Mucosa of descending colon (tissue), 3 donors: Measurements from ENCODE around the gene SATB1. TPM values are rescaled to one million over a fixed set of nuclear protein-coding genes. Genes with fewer than 3 reads are reported as not detected.

ENCODE experiments used
- ATAC-seq: fragments of 200-7000 bp; cut with Tn5 transposase; one replicate; pipeline ENCODE4 v1.9.1; 2020; ENCODE audit warnings: mild to moderate bottlenecking, moderate library complexity
- DNase-seq, 3 donors: peaks; one replicate each; pipeline ENCODE4 v3.0.0-alpha.2; 2020
- H3K36me3 ChIP-seq: fragments of 200-600 bp; one replicate; pipeline ENCODE4 v1.8.0; 2021; ENCODE audit warnings: low read depth, mild to moderate bottlenecking
- H3K4me1 ChIP-seq: fragments of 200-600 bp; one replicate; pipeline ENCODE4 v1.8.0; 2021; ENCODE audit warnings: low read depth, mild to moderate bottlenecking
- H3K4me3 ChIP-seq: fragments of 200-600 bp; one replicate; pipeline ENCODE4 v1.8.0; 2021; ENCODE audit warnings: mild to moderate bottlenecking
- H3K9me3 ChIP-seq: fragments of 200-600 bp; one replicate; pipeline ENCODE4 v1.8.0; 2021; ENCODE audit warnings: mild to moderate bottlenecking
- CTCF ChIP-seq: fragments of 200-600 bp; IDR thresholded peaks from one replicate; pipeline ENCODE4 v1.8.0; 2022; ENCODE audit warnings: antibody characterized with exemption, mild to moderate bottlenecking
- intact Hi-C, 2 donors: fragments of 100-400 bp; cut with DNase I in 1 of 2; cut with micrococcal nuclease in 1 of 2; formaldehyde crosslinking; loops; one replicate each; pipeline versions ENCODE4 v1.11.0 to v1.11.1; 2022; cut with DNase I, micrococcal nuclease
- total RNA-seq, 3 donors: library from RNA; stranded (reverse); fragmentation: NEBNext Ultra II Directional in 2 of 3; extraction: Animal tissue kit (Norgen Biotek cat#: 25700) in 2 of 3; gene quantifications; one replicate each; pipeline versions ENCODE4 v1.2.1 to v1.2.4, GENCODE V29; 2021 to 2023
- donor health status: DM: no; HTN: no; CAD: no; lungs with moderate emphysema.
- donor health status: DM: no; HTN: no; CAD: no.
- donor health status: DM: no; HTN: yes; CAD: no.

SATB1 gene
- total RNA-seq, 3 donors from 2014 or later, result 31.2 to 87.9 (median 49.7) TPM

GRCh38 chr3:18376682-18377081, 48.5 kb downstream of the SATB1 start:
- no peaks in the 10 kb centered on the region for H3K9me3 ChIP-seq
- DNase-seq, result no peak
- ATAC-seq, result no peak
- TF ChIP-seq CTCF, result no peak
- intact Hi-C loops, result no loop called here
- no peaks in the 10 kb centered on the region for H3K36me3 ChIP-seq
- no peaks in the 10 kb centered on the region for H3K4me1 ChIP-seq
- H3K4me3 ChIP-seq, result no peak overlapping the region

GRCh38 chr3:18372786-18373405, 52.2 kb downstream of the SATB1 start:
- H3K9me3 ChIP-seq, result no peaks in the 10 kb centered on the region
- intact Hi-C loops, result no loop called here
- H3K4me1 ChIP-seq, result no peaks in the 10 kb centered on the region
- ATAC-seq (no peak), DNase-seq (no peak)
- H3K4me3 ChIP-seq, result no peak overlapping the region
- TF ChIP-seq CTCF, result no peak
- H3K36me3 ChIP-seq, result no peaks in the 10 kb centered on the region

GRCh38 chr3:18370672-18371071, 54.5 kb downstream of the SATB1 start:
- intact Hi-C loops, result no loop called here
- H3K4me1 ChIP-seq, result no peaks in the 10 kb centered on the region
- ATAC-seq (no peak), DNase-seq (no peak)
- no peak for TF ChIP-seq CTCF
- H3K36me3 ChIP-seq, result no peaks in the 10 kb centered on the region
- H3K9me3 ChIP-seq, result no peaks in the 10 kb centered on the region
- no peak overlapping the region for H3K4me3 ChIP-seq

GRCh38 chr3:18369551-18370185, 55.5 kb downstream of the SATB1 start:
- Histone ChIP-seq H3K36me3 (no peaks in the 10 kb centered on the region), H3K4me1 (no peaks in the 10 kb centered on the region), H3K4me3 (no peak overlapping the region), H3K9me3 (no peaks in the 10 kb centered on the region)
- intact Hi-C loops, result no loop called here
- ATAC-seq (no peak), DNase-seq (no peak)
- no peak for TF ChIP-seq CTCF

- intact Hi-C loops, result no loop called here
- ATAC-seq (no peak), DNase-seq (no peak)
- H3K36me3 ChIP-seq, result no peaks in the 10 kb centered on the region
- H3K4me3 ChIP-seq, result no peak overlapping the region
- H3K4me1 ChIP-seq, result no peaks in the 10 kb centered on the region
- no peaks in the 10 kb centered on the region for H3K9me3 ChIP-seq
- no peak for TF ChIP-seq CTCF
Observed at GRCh38 chr3:18366258-18366657, 58.9 kb downstream of the SATB1 start.
